Gastrocnemius medialis (tissue), 4 donors: ENCODE data around the gene C1QTNF8. TPM values are rescaled to one million over a fixed set of nuclear protein-coding genes. Genes with fewer than 3 reads are reported as not detected.
A peak's percentile ranks its signal among the peaks of the same experiment; 100 is the strongest.

ENCODE experiments used
- ATAC-seq, 2 donors: fragments of 150-250 bp; one replicate each; pipeline ENCODE4 v1.9.1; 2016
- DNase-seq, 2 donors: peaks; one replicate each; pipeline ENCODE4 v3.0.0-alpha.2; 2019
- H3K27ac ChIP-seq, 4 donors: fragments of 200-600 bp; sonication (generic); 1 replicate in 1 of 4; 2 replicates in 3 of 4; pipeline ENCODE4 v1.5.1; 2016 to 2018; ENCODE audit warnings: mild to moderate bottlenecking in 2 of 4, moderate library complexity in 1 of 4
- H3K27me3 ChIP-seq, 3 donors: fragments of 200-600 bp; sonication (generic) in 2 of 3; 1 replicate in 1 of 3; 2 replicates in 2 of 3; pipeline versions ENCODE4 v1.5.1 to v1.6.0; 2016 to 2019; ENCODE audit warnings: mild to moderate bottlenecking in 1 of 3, moderate library complexity in 1 of 3
- H3K36me3 ChIP-seq, 2 donors: fragments of 200-600 bp; sonication (generic) in 1 of 2; one replicate each; pipeline ENCODE4 v1.5.1; 2017 to 2018
- H3K4me1 ChIP-seq, 2 donors: fragments of 200-600 bp; sonication (generic) in 1 of 2; one replicate each; pipeline ENCODE4 v1.5.1; 2016 to 2017; ENCODE audit warnings: mild to moderate bottlenecking in 2 of 2
- H3K4me3 ChIP-seq, 4 donors: fragments of 200-600 bp; sonication (generic) in 3 of 4; 1 replicate in 1 of 4; 2 replicates in 3 of 4; pipeline ENCODE4 v1.5.1; 2016 to 2019; ENCODE audit warnings: mild to moderate bottlenecking in 2 of 4
- H3K9me3 ChIP-seq, 3 donors: fragments of 200-600 bp; sonication (generic) in 2 of 3; 1 replicate in 1 of 3; 2 replicates in 2 of 3; pipeline ENCODE4 v1.5.1; 2016 to 2019
- POLR2A ChIP-seq, 2 donors: fragments of 450-650 bp; IDR thresholded peaks; one replicate each; pipeline ENCODE4 v1.6.1; 2017; ENCODE audit warnings: antibody characterized with exemption in 2 of 2, mild to moderate bottlenecking in 2 of 2, moderate library complexity in 2 of 2
- in situ Hi-C, 4 donors: fragments of 200-750 bp; cut with MboI; loops; one replicate each; pipeline versions ENCODE4 v1.15.0 to v1.8.0; 2017; ENCODE audit warnings: low sequenced_read_pairs in 4 of 4
- intact Hi-C: fragments of 100-400 bp; cut with DNase I; formaldehyde crosslinking; loops from one replicate; pipeline ENCODE4 v1.15.1; 2023; ENCODE audit warnings: low total_unique reads
- total RNA-seq, 4 donors: library from RNA; depleted of rRNA; stranded (reverse); fragments of >200 nt; gene quantifications; one replicate each; pipeline versions ENCODE4 v1.1.0 to v1.2.3, GENCODE V29; 2016
- TF ChIP-seq, protein P1 (sequence below), 5 experiments: fragments of 450-650 bp in 3 of 5; fragments of 200-600 bp in 2 of 5; sonication (generic) in 2 of 5; IDR thresholded peaks in 4 of 5; conservative IDR thresholded peaks in 1 of 5; 1 replicate in 4 of 5; 2 replicates in 1 of 5; pipeline ENCODE4 v1.5.1; 2016 to 2019; ENCODE audit warnings: antibody characterized with exemption in 5 of 5, mild to moderate bottlenecking in 3 of 5, moderate library complexity in 3 of 5

The C1QTNF8 gene
- total RNA-seq, 4 donors from 2014 or later = not detected

DNA sequence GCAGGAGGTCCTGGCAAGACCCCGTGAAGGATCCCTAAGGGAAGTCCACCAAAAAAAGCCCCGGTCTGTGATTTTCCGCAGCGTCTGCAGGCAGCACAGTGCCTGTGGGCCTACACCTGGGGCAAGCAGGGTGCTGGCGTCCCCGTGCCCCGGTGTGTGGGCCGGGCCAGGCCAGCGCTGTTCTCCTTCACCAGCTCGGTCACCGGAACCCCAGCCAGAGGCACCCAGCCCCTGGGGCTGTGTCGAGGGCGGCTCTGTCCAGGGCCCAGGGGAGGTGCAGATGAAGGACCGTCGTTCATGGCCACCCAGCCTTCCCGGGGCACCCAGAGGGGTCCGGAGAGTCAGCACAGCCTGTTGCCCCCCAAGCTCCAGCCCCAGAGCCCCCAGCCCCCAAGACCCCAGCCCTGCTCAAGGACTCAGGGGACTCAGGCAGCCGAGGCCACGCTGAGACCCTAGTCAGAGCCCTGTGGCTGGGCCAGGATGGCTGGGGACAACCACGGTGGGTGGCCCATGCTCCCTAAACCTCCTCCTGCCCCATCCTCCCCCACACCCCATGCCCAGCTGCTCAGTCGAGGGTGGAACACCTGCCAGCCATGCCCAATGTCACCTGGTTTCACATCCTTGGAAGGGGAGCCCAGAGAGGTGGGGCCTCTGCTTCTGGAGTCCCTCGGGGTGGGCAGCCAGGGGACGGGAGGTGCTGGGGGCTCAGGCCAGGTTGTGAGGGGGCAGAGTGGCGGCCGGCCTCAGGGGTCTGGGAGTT is 5.7 kb upstream of the C1QTNF8 start:
- ATAC-seq (no peak), DNase-seq (peak in 1 of 2 donors; percentile 10)
- TF ChIP-seq, protein P1, sequence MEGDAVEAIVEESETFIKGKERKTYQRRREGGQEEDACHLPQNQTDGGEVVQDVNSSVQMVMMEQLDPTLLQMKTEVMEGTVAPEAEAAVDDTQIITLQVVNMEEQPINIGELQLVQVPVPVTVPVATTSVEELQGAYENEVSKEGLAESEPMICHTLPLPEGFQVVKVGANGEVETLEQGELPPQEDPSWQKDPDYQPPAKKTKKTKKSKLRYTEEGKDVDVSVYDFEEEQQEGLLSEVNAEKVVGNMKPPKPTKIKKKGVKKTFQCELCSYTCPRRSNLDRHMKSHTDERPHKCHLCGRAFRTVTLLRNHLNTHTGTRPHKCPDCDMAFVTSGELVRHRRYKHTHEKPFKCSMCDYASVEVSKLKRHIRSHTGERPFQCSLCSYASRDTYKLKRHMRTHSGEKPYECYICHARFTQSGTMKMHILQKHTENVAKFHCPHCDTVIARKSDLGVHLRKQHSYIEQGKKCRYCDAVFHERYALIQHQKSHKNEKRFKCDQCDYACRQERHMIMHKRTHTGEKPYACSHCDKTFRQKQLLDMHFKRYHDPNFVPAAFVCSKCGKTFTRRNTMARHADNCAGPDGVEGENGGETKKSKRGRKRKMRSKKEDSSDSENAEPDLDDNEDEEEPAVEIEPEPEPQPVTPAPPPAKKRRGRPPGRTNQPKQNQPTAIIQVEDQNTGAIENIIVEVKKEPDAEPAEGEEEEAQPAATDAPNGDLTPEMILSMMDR (IDR thresholded peaks at IDR 0.05 in 4 of 5, conservative IDR thresholded peaks at IDR 0.05 in 1 of 5) = no peak
- TF ChIP-seq POLR2A (IDR thresholded peaks at IDR 0.05) = no peak
- no peaks in the 10 kb centered on the region for H3K36me3 ChIP-seq
- H3K4me3 ChIP-seq = no peak overlapping the region
- no peak overlapping the region for H3K27ac ChIP-seq
- H3K9me3 ChIP-seq = no peaks in the 10 kb centered on the region
- in situ Hi-C loops (no loop called here), intact Hi-C loops (no loop called here)
- peaks cover 6 to 22% (median 14%) of the 10 kb centered on the region in 3 donors for H3K27me3 ChIP-seq
- peaks cover 22 to 25% of the 10 kb centered on the region in 2 donors for H3K4me1 ChIP-seq

DNA sequence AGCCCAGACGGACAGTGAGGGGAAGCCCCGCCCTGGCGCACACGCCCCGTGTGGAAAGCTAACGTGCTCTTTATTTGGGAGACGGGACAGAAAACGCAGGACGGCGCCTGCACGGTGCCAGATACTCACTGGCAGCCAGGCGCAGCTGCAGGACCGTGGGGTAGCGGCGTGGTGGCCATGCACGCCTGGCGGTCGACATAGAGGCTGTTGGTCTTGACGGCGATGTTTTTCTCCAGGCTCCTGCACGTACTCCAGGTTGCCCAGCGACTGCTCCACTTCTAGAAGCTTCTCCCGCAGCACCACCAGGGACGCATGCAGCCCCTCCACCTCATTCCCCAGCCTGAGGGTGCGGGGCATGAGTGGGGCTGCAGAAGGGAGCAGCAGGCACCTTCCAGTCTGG is 5.1 kb upstream of the C1QTNF8 start:
- in situ Hi-C loops (no loop called here), intact Hi-C loops (no loop called here)

DNA sequence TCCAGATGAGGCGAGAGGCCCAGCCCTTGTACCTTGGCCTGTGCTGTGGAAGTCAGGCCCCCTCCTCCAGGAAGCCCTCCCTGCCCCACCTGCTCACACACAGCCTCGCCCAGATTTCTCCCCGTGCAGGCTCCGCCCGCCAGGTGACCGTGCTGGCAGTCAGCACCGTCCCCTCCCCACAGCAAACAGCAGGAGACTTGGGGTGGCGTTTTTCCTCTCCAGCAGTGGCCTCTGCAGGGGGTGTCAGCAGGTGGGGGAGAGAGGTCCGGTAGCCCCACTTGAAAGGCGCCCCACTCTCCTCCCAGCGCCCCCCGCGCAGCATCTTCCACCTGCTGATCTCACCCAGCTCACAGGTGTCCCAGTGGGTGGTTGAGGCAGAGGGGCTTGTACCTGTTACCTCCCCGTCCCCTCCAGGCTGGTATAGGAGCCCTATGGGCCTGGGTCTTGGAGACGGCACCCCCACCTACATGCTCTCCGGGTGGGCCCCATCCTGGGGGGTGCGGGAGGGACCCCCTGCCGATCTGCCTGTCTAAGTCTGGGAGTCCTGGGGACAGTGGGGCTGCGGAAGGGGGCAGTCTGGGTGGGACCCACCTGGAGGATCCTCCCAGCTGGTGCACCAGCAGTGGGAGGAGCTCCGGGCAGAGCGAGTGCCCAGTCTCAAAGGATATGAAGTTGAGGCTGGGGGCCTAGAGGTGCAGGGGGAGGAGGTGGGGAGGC is 4.2 kb upstream of the C1QTNF8 start:
- peaks cover 0 to 12% (median 8%) of the 10 kb centered on the region in 3 donors for H3K27me3 ChIP-seq
- peak in 1 of 2 donors; percentile 14 for DNase-seq
- no peak for ATAC-seq
- no peak overlapping the region for H3K27ac ChIP-seq
- TF ChIP-seq POLR2A (IDR thresholded peaks at IDR 0.05) = no peak
- no peaks in the 10 kb centered on the region for H3K9me3 ChIP-seq
- H3K4me1 ChIP-seq = peaks cover 22 to 26% of the 10 kb centered on the region in 2 donors
- in situ Hi-C loops (no loop called here), intact Hi-C loops (no loop called here)
- H3K36me3 ChIP-seq = no peaks in the 10 kb centered on the region
- H3K4me3 ChIP-seq = no peak overlapping the region

More for the DNA sequence above, 5.1 kb upstream of the C1QTNF8 start:
- peaks cover 4 to 17% (median 12%) of the 10 kb centered on the region in 3 donors for H3K27me3 ChIP-seq
- H3K27ac ChIP-seq = no peak overlapping the region
- no peaks in the 10 kb centered on the region for H3K36me3 ChIP-seq
- ATAC-seq (no peak), DNase-seq (peak in 1 of 2 donors; percentile 11)
- no peak overlapping the region for H3K4me3 ChIP-seq
- peaks cover 22 to 26% of the 10 kb centered on the region in 2 donors for H3K4me1 ChIP-seq
- H3K9me3 ChIP-seq = no peaks in the 10 kb centered on the region
- TF ChIP-seq POLR2A (IDR thresholded peaks at IDR 0.05) = no peak
- TF ChIP-seq, protein P1 (IDR thresholded peaks at IDR 0.05 in 4 of 5, conservative IDR thresholded peaks at IDR 0.05 in 1 of 5) = no peak

DNA sequence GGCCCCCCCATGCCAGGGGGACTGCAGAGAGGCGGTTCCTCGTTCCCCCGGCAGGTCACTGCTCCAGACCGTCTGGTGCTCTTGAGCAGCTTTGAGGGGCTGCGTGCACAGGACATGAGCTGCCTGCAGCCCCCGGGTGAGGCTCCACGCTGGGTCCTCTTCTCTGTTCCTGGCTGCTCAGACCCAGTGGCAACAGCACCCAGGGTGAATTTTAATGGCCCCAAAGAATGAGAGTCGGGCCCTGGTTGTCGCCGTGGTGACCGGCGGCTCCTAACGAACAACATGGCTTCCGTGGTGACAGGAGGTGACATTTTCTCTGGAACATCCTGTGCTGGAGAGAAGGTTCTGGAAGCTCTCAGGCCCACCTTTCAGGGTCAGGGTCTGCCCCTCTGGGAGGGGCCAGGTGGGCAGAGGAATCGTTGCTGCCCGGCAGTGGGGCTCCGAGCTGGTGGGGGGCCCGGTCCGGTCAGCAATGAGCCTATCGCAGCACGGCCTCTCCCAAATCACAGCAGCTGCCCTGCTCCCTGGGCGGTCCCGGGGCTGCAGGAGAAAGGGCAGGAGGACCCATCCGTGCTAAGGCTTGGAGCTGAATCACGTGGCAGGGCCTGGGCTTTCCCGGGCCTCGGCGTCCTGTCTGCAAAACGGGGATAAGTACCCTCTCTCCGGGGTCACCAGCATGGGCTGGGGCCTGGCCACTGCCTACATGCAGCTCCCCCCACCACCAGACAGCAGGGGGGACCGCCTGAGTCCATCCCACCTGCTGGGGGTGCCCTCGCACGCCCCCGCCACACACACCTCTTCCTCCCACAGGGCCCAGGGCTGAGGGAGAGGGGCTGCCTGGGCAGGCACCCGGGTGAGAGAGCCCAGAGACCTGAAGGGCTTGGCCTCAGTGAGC is 3.4 kb upstream of the C1QTNF8 start:
- DNase-seq = peak in 1 of 2 donors; percentile 12
- intact Hi-C loops (no loop called here), in situ Hi-C loops (no loop called here)
- H3K27me3 ChIP-seq = peaks cover 0 to 12% (median 7%) of the 10 kb centered on the region in 3 donors
- peak overlapping the region; percentile 84 to 93 (median 88) for H3K27ac ChIP-seq
- no peaks in the 10 kb centered on the region for H3K9me3 ChIP-seq
- no peak for TF ChIP-seq POLR2A (IDR thresholded peaks at IDR 0.05)
- TF ChIP-seq, protein P1 (IDR thresholded peaks at IDR 0.05 in 4 of 5, conservative IDR thresholded peaks at IDR 0.05 in 1 of 5) = no peak
- no peaks in the 10 kb centered on the region for H3K36me3 ChIP-seq
- no peak overlapping the region for H3K4me3 ChIP-seq
- peaks cover 22 to 26% of the 10 kb centered on the region in 2 donors for H3K4me1 ChIP-seq
- ATAC-seq = no peak
